GM18520 (cell line): ENCODE data around the gene SHC1.

Experiments
- ATAC-seq: cut with Tn5 transposase; IDR thresholded peaks from one replicate; pipeline ENCODE4 v1.9.1; 2021; ENCODE audit not compliant: unreplicated experiment

The SHC1 gene

GRCh38 chr1:154970631-154971340 lies at the start of gene SHC1:
Gene SHC1 (minus strand): TSS chr1:154970747. CDS start chr1:154970526, 221 bp downstream.
- no peak for ATAC-seq

GRCh38 chr1:155019377-155020245 lies 49.1 kb upstream of the SHC1 start:
- no peak for ATAC-seq

- ATAC-seq, result no peak
Observed at GRCh38 chr1:155018617-155019348, 48.2 kb upstream of the SHC1 start.

- ATAC-seq, result no peak
Observed at GRCh38 chr1:155017946-155018316, 47.4 kb upstream of the SHC1 start.

- ATAC-seq, result peak; percentile 68
Observed at GRCh38 chr1:155017041-155017945, 46.7 kb upstream of the SHC1 start.

GRCh38 chr1:155016231-155016831 lies 45.8 kb upstream of the SHC1 start:
- ATAC-seq, result no peak

GRCh38 chr1:155015527-155016230 lies 45.1 kb upstream of the SHC1 start:
- ATAC-seq, result no peak

- ATAC-seq, result no peak
Observed at GRCh38 chr1:155014709-155015508, 44.4 kb upstream of the SHC1 start.

- ATAC-seq, result no peak
Observed at GRCh38 chr1:155013632-155014031, 43.1 kb upstream of the SHC1 start.

- ATAC-seq, result no peak
Observed at GRCh38 chr1:155012776-155013602, 42.4 kb upstream of the SHC1 start.

- ATAC-seq, result no peak
Observed at GRCh38 chr1:155012026-155012546, 41.5 kb upstream of the SHC1 start.

GRCh38 chr1:155011437-155012025 lies 41.0 kb upstream of the SHC1 start:
- no peak for ATAC-seq

- ATAC-seq, result no peak
Observed at GRCh38 chr1:155011004-155011416, 40.5 kb upstream of the SHC1 start.

GRCh38 chr1:155010211-155010918 lies 39.8 kb upstream of the SHC1 start:
- ATAC-seq, result no peak

- ATAC-seq, result no peak
Observed at GRCh38 chr1:155009742-155010141, 39.2 kb upstream of the SHC1 start.

- ATAC-seq, result no peak
Observed at GRCh38 chr1:155009221-155009711, 38.7 kb upstream of the SHC1 start.
